Pancreas (tissue), 10 donors: Measurements from ENCODE around the gene ZMYND8. TPM values are rescaled to one million over a fixed set of nuclear protein-coding genes. Genes with fewer than 3 reads are reported as not detected.
A peak's percentile ranks its signal among the peaks of the same experiment; 100 is the strongest.

Source experiments
- ATAC-seq, 4 donors: fragments of 200-7000 bp; cut with Tn5 transposase; one replicate each; pipeline versions ENCODE4 v1.8.0 to v1.9.1; 2020; ENCODE audit warnings: mild to moderate bottlenecking in 4 of 4, moderate library complexity in 4 of 4
- DNase-seq, 6 donors: peaks; one replicate each; pipeline ENCODE4 v3.0.0-alpha.2; 2020
- FAIRE-seq: peaks from 2 replicates; lab custom pipeline; 2012; peaks lifted over from hg19 to GRCh38; lab: Jason Lieb, UNC
- H3K27ac ChIP-seq, 4 donors: fragments of 200-600 bp; sonication (generic); 1 replicate in 3 of 4; 2 replicates in 1 of 4; pipeline versions ENCODE4 v1.5.0 to v1.8.0; 2020
- H3K27me3 ChIP-seq, 4 donors: fragments of 200-600 bp; one replicate each; pipeline ENCODE4 v1.8.0; 2021
- H3K36me3 ChIP-seq, 3 donors: fragments of 200-600 bp; sonication (generic) in 1 of 3; one replicate each; pipeline versions ENCODE4 v1.5.0 to v1.8.0; 2020 to 2021
- H3K4me1 ChIP-seq, 3 donors: fragments of 200-600 bp; one replicate each; pipeline ENCODE4 v1.8.0; 2021
- H3K4me3 ChIP-seq, 4 donors: fragments of 200-600 bp; sonication (generic) in 2 of 4; one replicate each; pipeline versions ENCODE4 v1.5.0 to v1.8.0; 2020 to 2021
- H3K9me3 ChIP-seq, 4 donors: fragments of 200-600 bp; one replicate each; pipeline ENCODE4 v1.8.0; 2021
- CTCF ChIP-seq, 4 donors: fragments of 200-600 bp; sonication (generic) in 3 of 4; IDR thresholded peaks; one replicate each; pipeline versions ENCODE4 v1.5.0 to v1.8.0; 2021; ENCODE audit warnings: antibody characterized with exemption in 4 of 4
- WGBS, 2 donors: extraction: QIAGEN DNeasy Blood & Tissue Kit; methylation state at CpG; one replicate each; pipeline ENCODE4 v1.1.7; 2013; 5-methylcytosine and 5-hydroxymethylcytosine counted together
- intact Hi-C, 3 donors: fragments of 100-400 bp; cut with DNase I; formaldehyde crosslinking; loops; one replicate each; pipeline versions ENCODE4 v1.11.1 to v1.14.2; 2022
- polyA plus RNA-seq, 2 donors: library from polyadenylated mRNA; stranded (reverse); fragments of 200-250 nt; gene quantifications; one replicate each; pipeline ENCODE4 v1.2.3, GENCODE V29; 2013
- total RNA-seq, 6 donors: library from RNA; stranded (reverse); fragmentation: NEBNext Ultra II Directional in 4 of 6; extraction: Animal tissue kit (Norgen Biotek cat#: 25700) in 4 of 6; gene quantifications; one replicate each; pipeline versions ENCODE4 v1.2.1 to v1.2.4, GENCODE V29; 2021 to 2023
- donor health status: healthy with polysubstance abuse.
- donor health status: DM: no; HTN: no; CAD: no; lungs with moderate emphysema.
- donor health status: DM: no; HTN: no; CAD: no.
- donor health status: control.
- donor health status: control.
- donor health status: Bipolar disorder and iron deficiency.
- donor health status: DM: yes; HTN: yes; CAD: no.
- donor health status: DM: no; HTN: no; CAD: no.
- donor health status: DM: no; HTN: no; CAD: no.
- donor health status: DM: yes; HTN: yes; CAD: no.

ZMYND8 gene
- total and polyA plus RNA-seq, 8 donors: 10.8 to 25.6 (median 17.2) TPM

GRCh38 chr20:47325242-47325641 lies 31.3 kb downstream of the ZMYND8 start:
- WGBS, 2 donors: 87 to 94% methylated on average over 6 of the region's 6 CpGs
- H3K27ac ChIP-seq: no peak overlapping the region

GRCh38 chr20:47320990-47321805 lies 35.3 kb downstream of the ZMYND8 start:
- FAIRE-seq: no peak
- H3K27ac ChIP-seq: peak overlapping the region; percentile 44 to 93 (median 92)
- no peaks in the 10 kb centered on the region for H3K9me3 ChIP-seq
- no peak for TF ChIP-seq CTCF (IDR thresholded peaks at IDR 0.05)
- WGBS, 2 donors: 41 to 45% methylated on average over 7 of the region's 7 CpGs
- H3K4me3 ChIP-seq: no peak overlapping the region
- peak; percentile 11 to 42 (median 26) for ATAC-seq
- intact Hi-C loops: no loop called here
- H3K36me3 ChIP-seq: no peaks in the 10 kb centered on the region
- no peaks in the 10 kb centered on the region for H3K27me3 ChIP-seq
- peak in 1 of 6 donors; percentile 23 for DNase-seq
- peaks cover 34 to 61% (median 49%) of the 10 kb centered on the region in 3 donors for H3K4me1 ChIP-seq

More at GRCh38 chr20:47325242-47325641, 31.3 kb downstream of the ZMYND8 start:
- Histone ChIP-seq H3K27me3 (no peaks in the 10 kb centered on the region), H3K9me3 (no peaks in the 10 kb centered on the region), H3K4me1 (peaks cover 11 to 45% (median 30%) of the 10 kb centered on the region in 3 donors), H3K36me3 (no peaks in the 10 kb centered on the region), H3K4me3 (no peak overlapping the region)
- DNase-seq (no peak), ATAC-seq (no peak), FAIRE-seq (no peak)
- intact Hi-C loops: no loop called here
- no peak for TF ChIP-seq CTCF (IDR thresholded peaks at IDR 0.05)

DNA sequence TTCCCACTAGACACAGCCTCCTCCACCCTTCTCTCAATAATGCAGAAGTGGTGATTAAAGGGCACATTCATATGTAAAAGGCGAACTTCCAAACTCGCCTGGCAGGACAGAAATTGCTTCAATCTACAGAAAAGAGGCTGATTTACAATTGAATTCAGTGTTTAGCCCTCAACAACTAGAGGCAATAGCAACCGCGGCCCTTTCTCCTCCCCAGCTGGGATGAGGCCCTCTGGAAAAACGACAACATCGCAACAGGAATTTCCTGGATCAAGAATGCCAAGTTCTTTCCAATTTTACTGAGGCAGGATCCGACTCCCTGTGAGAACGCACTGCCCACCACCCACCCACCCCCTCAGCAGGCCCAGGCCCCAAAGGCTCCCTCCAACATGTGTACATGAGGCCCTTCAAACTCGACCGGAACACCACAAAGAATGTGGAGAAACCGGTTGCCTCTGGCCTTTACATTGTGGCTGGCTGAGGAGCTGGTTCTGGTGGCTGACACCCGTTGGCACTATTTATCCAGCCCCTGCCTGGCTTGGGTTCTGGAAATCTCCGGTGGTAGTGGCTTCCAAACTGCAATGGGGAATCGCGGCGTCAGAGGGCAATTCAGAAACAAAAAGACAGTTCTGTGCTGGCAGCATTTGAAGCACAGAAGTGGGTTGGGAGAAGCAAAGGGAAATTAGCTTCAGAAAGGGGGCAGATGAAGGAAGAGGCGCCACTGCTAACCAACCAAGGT lies 36.8 kb downstream of the ZMYND8 start:
- TF ChIP-seq CTCF (IDR thresholded peaks at IDR 0.05): no peak
- peak; percentile 57 to 74 (median 68) for ATAC-seq
- Histone ChIP-seq H3K4me3 (peak overlapping the region in 1 of 4 donors; percentile 25), H3K27ac (peak overlapping the region; percentile 82 to 93 (median 92)), H3K27me3 (no peaks in the 10 kb centered on the region), H3K9me3 (no peaks in the 10 kb centered on the region), H3K36me3 (no peaks in the 10 kb centered on the region), H3K4me1 (peaks cover 34 to 61% (median 49%) of the 10 kb centered on the region in 3 donors)
- peak; percentile 55 to 83 (median 68) for DNase-seq
- intact Hi-C loops: loop anchor here in 2 of 3 donors (5.0 to 10.0 kb wide), 2 partner anchors 38 to 55 kb away; partner anchors contain the start of gene ZMYND8 (in 1 of the 2)
- WGBS, 2 donors: 18 to 23% methylated on average over 17 of the region's 17 CpGs
- FAIRE-seq: no peak

GRCh38 chr20:47318586-47319516 lies 37.6 kb downstream of the ZMYND8 start:
- intact Hi-C loops: loop anchor here in 2 of 3 donors (5.0 to 10.0 kb wide), 2 partner anchors 38 to 56 kb away; partner anchors contain the start of gene ZMYND8 (in 1 of the 2)
- DNase-seq (peak; percentile 52 to 76 (median 60)), FAIRE-seq (no peak), ATAC-seq (peak; percentile 49 to 65 (median 58))
- no peak for TF ChIP-seq CTCF (IDR thresholded peaks at IDR 0.05)
- peak overlapping the region in 1 of 4 donors; percentile 25 for H3K4me3 ChIP-seq
- H3K4me1 ChIP-seq: peaks cover 34 to 61% (median 49%) of the 10 kb centered on the region in 3 donors
- WGBS, 2 donors: 22 to 24% methylated on average over 28 of the region's 28 CpGs
- H3K36me3 ChIP-seq: no peaks in the 10 kb centered on the region
- no peaks in the 10 kb centered on the region for H3K27me3 ChIP-seq
- peak overlapping the region; percentile 82 to 93 (median 92) for H3K27ac ChIP-seq
- no peaks in the 10 kb centered on the region for H3K9me3 ChIP-seq
